GM12878 (cell line): ENCODE measurements around the gene TMEM208. TPM values are rescaled to one million over a fixed set of nuclear protein-coding genes. Genes with fewer than 3 reads are reported as not detected.
A peak's percentile ranks its signal among the peaks of the same experiment; 100 is the strongest.

Experiments used
- BCLAF1 ChIP-seq: fragments of 450-650 bp; IDR thresholded peaks from 2 replicates; pipeline ENCODE4 v1.6.1; 2017; ENCODE audit warnings: antibody characterized with exemption, mild to moderate bottlenecking, moderate library complexity
- RAD21 ChIP-seq: IDR thresholded peaks from 2 replicates; pipeline ENCODE4 v1.6.1; 2011; ENCODE audit warnings: mild to moderate bottlenecking, low read depth, low read length, moderate library complexity; ENCODE audit not compliant: insufficient read depth
- RAD51 ChIP-seq: fragments of 450-650 bp; IDR thresholded peaks from 2 replicates; pipeline ENCODE4 v1.6.1; 2016; ENCODE audit warnings: moderate library complexity, mild to moderate bottlenecking, inconsistent platforms
- ZNF217 ChIP-seq: fragments of 450-650 bp; IDR thresholded peaks from 2 replicates; pipeline ENCODE4 v1.6.1; 2017; ENCODE audit warnings: antibody characterized with exemption, mild to moderate bottlenecking
- polyA plus RNA-seq, 11 experiments: library from polyadenylated mRNA; depleted of rRNA in 4 of 11; unstranded in 6 of 11; stranded (reverse) in 5 of 11; fragments of >200 nt; fragmentation: Nextera tagmentation in 4 of 11; fragmentation: Illumina TruSeq in 1 of 11; extraction: Ambion mirVana in 4 of 11; extraction: Trizol in 1 of 11; gene quantifications; 1 replicate in 1 of 11; 2 replicates in 10 of 11; pipeline versions ENCODE4 v1.2.1 to v1.2.3, GENCODE V29; 2011 to 2016; ENCODE audit warnings: inconsistent platforms in 2 of 11, missing spikeins in 2 of 11, low read depth in 1 of 11
- total RNA-seq, 4 experiments: library from RNA; depleted of rRNA in 3 of 4; stranded (reverse); fragments of >200 nt in 3 of 4; fragmentation: Illumina TruSeq in 1 of 4; extraction: Trizol in 1 of 4; gene quantifications; 2 replicates each; pipeline versions ENCODE4 v1.2.1 to v1.2.3, GENCODE V29; 2013 to 2021
- TF ChIP-seq, protein P1 (sequence below): fragments of 150-350 bp; IDR thresholded peaks from 2 replicates; pipeline ENCODE4 v1.6.1; 2014; ENCODE audit warnings: mild to moderate bottlenecking, low read depth, low read length

TMEM208 gene
- total and polyA plus RNA-seq, 10 of the 15 experiments (the other 5 are each of a cell fraction or from before 2014, with no cell fraction given): 34.1 to 244 (median 54.1) TPM

DNA sequence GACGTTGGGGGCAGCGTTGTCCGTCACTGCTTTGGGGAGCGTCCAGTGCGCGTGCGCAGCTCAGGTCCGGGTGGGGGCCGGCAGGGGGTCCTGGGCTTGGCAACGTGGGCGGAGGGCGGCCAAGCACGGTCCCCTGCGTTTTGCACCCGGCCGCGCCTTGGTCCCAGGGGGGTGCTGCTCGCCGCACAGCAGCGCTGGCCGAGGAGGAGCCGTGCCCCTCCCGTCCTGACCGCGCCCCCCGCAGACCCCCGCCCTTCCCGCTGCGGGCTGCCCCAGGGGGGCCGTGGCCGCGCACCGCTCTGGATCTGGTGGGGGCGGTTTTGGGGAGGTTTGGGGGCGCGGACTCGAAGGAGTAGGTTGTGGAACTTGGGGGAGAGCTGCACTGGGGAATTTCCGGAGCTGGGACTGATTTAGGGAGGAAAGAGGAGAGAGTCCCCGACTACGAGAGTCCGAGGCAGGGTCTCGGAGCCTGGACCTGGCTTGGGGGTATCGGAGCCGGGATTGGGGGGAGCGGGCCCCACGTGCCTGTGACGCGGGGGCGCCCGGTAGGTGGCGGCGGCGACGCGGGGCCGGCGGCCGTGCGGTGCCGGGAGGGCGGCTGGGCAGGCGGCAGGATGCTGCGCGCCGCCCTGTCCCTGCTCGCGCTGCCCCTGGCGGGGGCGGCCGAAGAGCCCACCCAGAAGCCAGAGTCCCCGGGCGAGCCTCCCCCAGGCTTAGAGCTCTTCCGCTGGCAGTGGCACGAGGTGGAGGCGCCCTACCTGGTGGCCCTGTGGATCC lies 21.7 kb downstream of the TMEM208 start, which contains the start of gene SLC9A5 (continued):
- TF ChIP-seq, protein P1, sequence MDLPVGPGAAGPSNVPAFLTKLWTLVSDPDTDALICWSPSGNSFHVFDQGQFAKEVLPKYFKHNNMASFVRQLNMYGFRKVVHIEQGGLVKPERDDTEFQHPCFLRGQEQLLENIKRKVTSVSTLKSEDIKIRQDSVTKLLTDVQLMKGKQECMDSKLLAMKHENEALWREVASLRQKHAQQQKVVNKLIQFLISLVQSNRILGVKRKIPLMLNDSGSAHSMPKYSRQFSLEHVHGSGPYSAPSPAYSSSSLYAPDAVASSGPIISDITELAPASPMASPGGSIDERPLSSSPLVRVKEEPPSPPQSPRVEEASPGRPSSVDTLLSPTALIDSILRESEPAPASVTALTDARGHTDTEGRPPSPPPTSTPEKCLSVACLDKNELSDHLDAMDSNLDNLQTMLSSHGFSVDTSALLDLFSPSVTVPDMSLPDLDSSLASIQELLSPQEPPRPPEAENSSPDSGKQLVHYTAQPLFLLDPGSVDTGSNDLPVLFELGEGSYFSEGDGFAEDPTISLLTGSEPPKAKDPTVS: no peak
- TF ChIP-seq RAD51: peak; percentile 32; the same call in 1 of the 2 replicates
- peak; percentile 52; the same call in 1 of the 2 replicates for TF ChIP-seq ZNF217
- TF ChIP-seq RAD21: no peak
- no peak for TF ChIP-seq BCLAF1
